Measurements from ENCODE around the gene GTPBP2. TPM values are rescaled to one million over a fixed set of nuclear protein-coding genes. Genes with fewer than 3 reads are reported as not detected.

Gene GTPBP2
- total and polyA plus RNA-seq, 2 of the 13 experiments (the other 11 are each of a cell fraction or from before 2014, with no cell fraction given) = 26.9 to 88.2 TPM

- TF ChIP-seq HMGXB4 (CRISPR knock-in tag; IDR thresholded peaks at IDR 0.05; ENCODE audit: borderline replicate concordance in 1 of 2, low read depth in 1 of 2) (peak; percentile 64 to 94), ZNF367 (CRISPR knock-in tag; IDR thresholded peaks at IDR 0.05; ENCODE audit: borderline replicate concordance) (no peak), ZNF570 (CRISPR knock-in tag; IDR thresholded peaks at IDR 0.05; ENCODE audit: borderline replicate concordance) (no peak), ZNF652 (CRISPR knock-in tag; IDR thresholded peaks at IDR 0.05; ENCODE audit: borderline replicate concordance, low read depth) (peak; percentile 38; the same call in 1 of the 2 replicates), TEAD3 (CRISPR knock-in tag; optimal IDR thresholded peaks at IDR 0.05; ENCODE audit: borderline replicate concordance) (peak; percentile 84), YEATS4 (CRISPR knock-in tag; IDR thresholded peaks at IDR 0.05; ENCODE audit: borderline replicate concordance) (no peak), ZNF749 (CRISPR knock-in tag; IDR thresholded peaks at IDR 0.05; ENCODE audit: borderline replicate concordance) (0 out of 2 replicates have a peak, but pooled peaks have one; percentile 21), ZNF891 (CRISPR knock-in tag; IDR thresholded peaks at IDR 0.05) (peak; percentile 63; the same call in 1 of the 2 replicates), ZBTB7B (CRISPR knock-in tag; IDR thresholded peaks at IDR 0.05) (peak; percentile 55; the same call in 1 of the 2 replicates), ZFY (CRISPR knock-in tag; IDR thresholded peaks at IDR 0.05) (peak; percentile 53; the same call in 1 of the 2 replicates), ZNF567 (CRISPR knock-in tag; IDR thresholded peaks at IDR 0.05; ENCODE audit: borderline replicate concordance) (no peak; the same call in 1 of the 2 replicates), ZSCAN25 (CRISPR knock-in tag; IDR thresholded peaks at IDR 0.05) (peak; percentile 97), KDM1A (CRISPR knock-in tag; IDR thresholded peaks at IDR 0.05) (0 out of 2 replicates have a peak, but pooled peaks have one; percentile 11)
- TF ChIP-seq, protein P1, sequence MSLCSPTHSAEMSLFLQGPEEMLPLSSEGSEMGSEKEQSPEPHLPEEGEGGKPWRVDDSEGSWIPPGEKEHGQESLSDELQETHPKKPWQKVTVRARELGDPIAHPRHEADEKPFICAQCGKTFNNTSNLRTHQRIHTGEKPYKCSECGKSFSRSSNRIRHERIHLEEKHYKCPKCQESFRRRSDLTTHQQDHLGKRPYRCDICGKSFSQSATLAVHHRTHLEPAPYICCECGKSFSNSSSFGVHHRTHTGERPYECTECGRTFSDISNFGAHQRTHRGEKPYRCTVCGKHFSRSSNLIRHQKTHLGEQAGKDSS (CRISPR knock-in tag; IDR thresholded peaks at IDR 0.05; ENCODE audit: borderline replicate concordance, low read depth) = peak; percentile 93; the same call in 1 of the 2 replicates
- TF ChIP-seq, protein P2, sequence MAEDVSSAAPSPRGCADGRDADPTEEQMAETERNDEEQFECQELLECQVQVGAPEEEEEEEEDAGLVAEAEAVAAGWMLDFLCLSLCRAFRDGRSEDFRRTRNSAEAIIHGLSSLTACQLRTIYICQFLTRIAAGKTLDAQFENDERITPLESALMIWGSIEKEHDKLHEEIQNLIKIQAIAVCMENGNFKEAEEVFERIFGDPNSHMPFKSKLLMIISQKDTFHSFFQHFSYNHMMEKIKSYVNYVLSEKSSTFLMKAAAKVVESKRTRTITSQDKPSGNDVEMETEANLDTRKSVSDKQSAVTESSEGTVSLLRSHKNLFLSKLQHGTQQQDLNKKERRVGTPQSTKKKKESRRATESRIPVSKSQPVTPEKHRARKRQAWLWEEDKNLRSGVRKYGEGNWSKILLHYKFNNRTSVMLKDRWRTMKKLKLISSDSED (CRISPR knock-in tag; IDR thresholded peaks at IDR 0.05) = no peak
- TF ChIP-seq, protein P3, sequence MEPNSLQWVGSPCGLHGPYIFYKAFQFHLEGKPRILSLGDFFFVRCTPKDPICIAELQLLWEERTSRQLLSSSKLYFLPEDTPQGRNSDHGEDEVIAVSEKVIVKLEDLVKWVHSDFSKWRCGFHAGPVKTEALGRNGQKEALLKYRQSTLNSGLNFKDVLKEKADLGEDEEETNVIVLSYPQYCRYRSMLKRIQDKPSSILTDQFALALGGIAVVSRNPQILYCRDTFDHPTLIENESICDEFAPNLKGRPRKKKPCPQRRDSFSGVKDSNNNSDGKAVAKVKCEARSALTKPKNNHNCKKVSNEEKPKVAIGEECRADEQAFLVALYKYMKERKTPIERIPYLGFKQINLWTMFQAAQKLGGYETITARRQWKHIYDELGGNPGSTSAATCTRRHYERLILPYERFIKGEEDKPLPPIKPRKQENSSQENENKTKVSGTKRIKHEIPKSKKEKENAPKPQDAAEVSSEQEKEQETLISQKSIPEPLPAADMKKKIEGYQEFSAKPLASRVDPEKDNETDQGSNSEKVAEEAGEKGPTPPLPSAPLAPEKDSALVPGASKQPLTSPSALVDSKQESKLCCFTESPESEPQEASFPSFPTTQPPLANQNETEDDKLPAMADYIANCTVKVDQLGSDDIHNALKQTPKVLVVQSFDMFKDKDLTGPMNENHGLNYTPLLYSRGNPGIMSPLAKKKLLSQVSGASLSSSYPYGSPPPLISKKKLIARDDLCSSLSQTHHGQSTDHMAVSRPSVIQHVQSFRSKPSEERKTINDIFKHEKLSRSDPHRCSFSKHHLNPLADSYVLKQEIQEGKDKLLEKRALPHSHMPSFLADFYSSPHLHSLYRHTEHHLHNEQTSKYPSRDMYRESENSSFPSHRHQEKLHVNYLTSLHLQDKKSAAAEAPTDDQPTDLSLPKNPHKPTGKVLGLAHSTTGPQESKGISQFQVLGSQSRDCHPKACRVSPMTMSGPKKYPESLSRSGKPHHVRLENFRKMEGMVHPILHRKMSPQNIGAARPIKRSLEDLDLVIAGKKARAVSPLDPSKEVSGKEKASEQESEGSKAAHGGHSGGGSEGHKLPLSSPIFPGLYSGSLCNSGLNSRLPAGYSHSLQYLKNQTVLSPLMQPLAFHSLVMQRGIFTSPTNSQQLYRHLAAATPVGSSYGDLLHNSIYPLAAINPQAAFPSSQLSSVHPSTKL (CRISPR knock-in tag; IDR thresholded peaks at IDR 0.05) = peak; percentile 50; the same call in 1 of the 2 replicates
Observed at GRCh38 chr6:43667245-43668150, 38.4 kb upstream of the GTPBP2 start (continued).
